ENCODE data around the gene CTCFL. TPM values are rescaled to one million over a fixed set of nuclear protein-coding genes. Genes with fewer than 3 reads are reported as not detected.

Gene CTCFL
- total RNA-seq, 4 donors from 2014 or later: not detected

DNA sequence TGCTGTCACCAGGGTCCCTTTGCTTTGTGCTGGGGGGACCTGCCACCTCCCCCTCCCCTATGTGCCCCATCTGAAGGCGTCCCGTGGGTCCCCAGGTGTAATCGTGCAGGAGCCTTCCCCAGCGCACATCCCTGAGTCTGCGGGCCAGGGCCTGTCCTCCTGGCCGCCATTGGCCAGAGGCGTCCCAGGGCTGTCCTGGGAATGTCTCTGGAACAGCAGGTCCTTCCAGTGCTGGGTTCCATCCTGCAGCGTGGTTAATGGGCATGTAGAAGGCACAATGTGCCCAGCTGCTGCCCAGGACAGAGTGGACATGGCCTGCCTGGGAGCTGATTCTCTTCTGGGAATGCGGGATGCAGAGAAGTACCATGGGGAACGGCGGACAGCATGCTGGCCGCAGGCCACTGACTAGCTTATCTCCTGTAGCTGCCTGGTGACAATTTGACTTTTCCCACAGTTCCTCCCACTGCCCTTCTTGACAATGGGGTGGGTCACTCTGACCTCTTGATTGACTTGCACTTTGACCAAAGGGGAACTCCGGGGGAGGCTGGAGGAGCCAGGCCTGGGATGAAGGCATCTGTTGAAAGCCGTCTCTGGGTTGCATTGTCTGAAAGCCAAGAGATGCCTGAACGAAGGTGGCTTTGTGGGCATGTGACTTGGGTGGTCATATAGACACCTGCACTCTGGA, 64.0 kb downstream of the CTCFL start:
- H3K4me3 ChIP-seq (ENCODE audit: low read depth, poor library complexity, severe bottlenecking): no peak overlapping the region
- no peak for TF ChIP-seq POLR2A (IDR thresholded peaks at IDR 0.05)
- TF ChIP-seq CTCF (IDR thresholded peaks at IDR 0.05): no peak
- 89 to 92% methylated on average over 10 to 13 of the region's 15 CpGs for WGBS, 2 donors
- DNase-seq (ENCODE audit: low spot score in 2 of 2): no peak
- intact Hi-C loops (cut with DNase I; ENCODE audit: low total_unique reads): no loop called here

GRCh38 chr20:57459897-57460296, 65.0 kb downstream of the CTCFL start:
- DNase-seq (ENCODE audit: low spot score in 2 of 2): no peak
- intact Hi-C loops (cut with DNase I; ENCODE audit: low total_unique reads): no loop called here
- WGBS, 2 donors: 85 to 89% methylated on average over 3 to 5 of the region's 5 CpGs
- no peak overlapping the region for H3K4me3 ChIP-seq (ENCODE audit: low read depth, poor library complexity, severe bottlenecking)
- no peak for TF ChIP-seq CTCF (IDR thresholded peaks at IDR 0.05)
- TF ChIP-seq POLR2A (IDR thresholded peaks at IDR 0.05): no peak

DNA sequence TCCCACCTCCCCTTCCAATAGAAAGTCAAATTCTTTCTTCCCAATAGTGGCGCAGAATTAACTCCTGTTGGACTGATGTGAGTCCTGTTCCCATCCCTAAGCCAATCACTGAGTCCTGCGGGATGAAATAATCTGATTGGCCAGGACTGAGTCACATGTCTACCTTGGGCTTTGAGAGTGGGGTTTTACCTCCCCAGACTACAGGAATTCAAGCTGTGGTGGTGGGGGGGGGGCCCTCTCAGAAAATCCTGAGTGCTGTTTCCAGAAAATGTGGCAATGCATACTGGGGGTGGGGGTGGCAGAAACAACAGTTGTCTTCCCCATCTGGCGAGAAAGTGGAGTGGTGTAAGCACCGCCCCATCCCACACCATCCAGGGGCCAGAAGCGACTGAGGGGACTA, 65.7 kb downstream of the CTCFL start:
- TF ChIP-seq POLR2A (IDR thresholded peaks at IDR 0.05): no peak
- TF ChIP-seq CTCF (IDR thresholded peaks at IDR 0.05): no peak
- intact Hi-C loops (cut with DNase I; ENCODE audit: low total_unique reads): no loop called here
- no peak for DNase-seq (ENCODE audit: low spot score in 2 of 2)
- WGBS, 2 donors: 74 to 88% methylated on average over 5 of the region's 5 CpGs
- H3K4me3 ChIP-seq (ENCODE audit: low read depth, poor library complexity, severe bottlenecking): no peak overlapping the region

DNA sequence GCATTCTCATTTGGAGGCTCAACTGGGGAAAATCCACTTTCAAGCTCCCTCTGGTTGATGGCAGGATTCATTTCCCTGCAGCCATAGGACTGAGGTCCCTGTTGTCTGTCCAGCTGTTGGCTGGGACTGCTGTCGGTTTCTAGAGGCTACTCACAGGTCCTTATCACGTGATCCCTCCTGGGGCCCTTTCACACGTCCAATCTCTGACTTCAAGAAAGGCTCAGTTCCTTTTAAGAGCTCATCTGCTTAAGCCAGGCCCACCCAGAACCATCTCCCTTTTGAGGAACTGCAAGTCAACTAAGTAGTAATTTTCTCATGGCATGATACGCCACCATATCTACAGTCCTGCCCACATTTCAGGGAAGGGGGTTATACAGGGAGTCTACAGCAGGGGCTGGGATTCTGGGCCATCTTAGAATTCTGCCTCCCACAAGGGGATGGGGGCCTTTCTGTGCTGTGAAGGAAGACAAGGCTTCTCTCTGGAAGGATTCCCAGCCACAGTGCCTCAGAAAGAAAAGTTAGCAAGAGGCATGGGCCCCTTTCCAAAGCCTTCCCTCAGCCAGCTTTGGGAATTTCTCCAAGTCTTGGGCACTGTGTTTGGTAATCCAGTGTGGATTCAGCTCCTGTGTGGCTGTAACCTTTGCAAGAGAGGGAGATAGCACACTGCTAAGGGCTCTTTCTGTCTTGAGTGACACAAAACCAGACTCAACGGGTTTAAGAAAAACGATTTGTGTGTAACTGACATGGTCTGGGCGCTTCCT, 66.4 kb downstream of the CTCFL start:
- TF ChIP-seq CTCF (IDR thresholded peaks at IDR 0.05) (no peak), POLR2A (IDR thresholded peaks at IDR 0.05) (no peak)
- no peak overlapping the region for H3K4me3 ChIP-seq (ENCODE audit: low read depth, poor library complexity, severe bottlenecking)
- 75 to 77% methylated on average over 7 of the region's 7 CpGs for WGBS, 2 donors
- intact Hi-C loops (cut with DNase I; ENCODE audit: low total_unique reads): no loop called here
- DNase-seq (ENCODE audit: low spot score in 2 of 2): no peak

DNA sequence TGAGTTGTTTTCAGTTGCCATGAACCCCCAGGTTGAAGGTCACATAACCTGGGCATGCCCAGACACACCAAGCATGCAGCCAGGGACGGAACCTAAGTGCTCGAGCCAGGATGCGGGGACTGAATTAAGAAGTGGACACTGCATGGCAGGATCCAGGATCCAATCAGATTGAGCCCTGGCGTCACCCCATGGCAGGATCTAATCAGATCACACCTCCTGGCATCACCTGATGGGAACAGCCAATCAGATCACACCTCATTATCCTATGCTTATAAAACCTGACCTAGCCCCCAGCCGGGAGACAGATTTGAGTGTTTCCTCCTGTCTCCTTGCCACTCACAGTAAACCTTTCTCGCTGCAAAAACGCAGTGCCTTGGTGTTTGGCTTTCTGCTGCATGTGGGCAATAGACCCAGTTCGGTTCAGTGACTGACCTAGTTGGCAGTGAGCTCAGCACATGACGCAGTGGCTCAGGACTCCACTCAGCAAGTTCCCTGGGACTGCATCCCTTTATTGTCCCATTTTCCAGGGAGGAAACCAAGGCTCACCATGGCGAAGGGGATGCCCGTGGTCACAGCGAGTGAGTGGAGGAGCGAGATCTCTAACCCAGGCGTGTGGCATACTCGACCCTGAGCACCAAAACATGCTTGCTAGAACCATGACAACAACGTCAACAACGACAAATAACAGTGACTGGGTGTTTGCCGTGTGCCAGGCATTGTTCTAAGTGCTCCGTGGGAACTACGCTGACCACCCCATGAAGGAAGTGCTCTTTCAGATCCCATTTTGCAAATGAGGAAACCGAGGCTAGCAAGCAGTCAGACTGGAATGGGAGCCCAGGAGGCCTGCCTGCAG, 67.5 kb downstream of the CTCFL start:
- intact Hi-C loops (cut with DNase I; ENCODE audit: low total_unique reads): no loop called here
- H3K4me3 ChIP-seq (ENCODE audit: low read depth, poor library complexity, severe bottlenecking): no peak overlapping the region
- TF ChIP-seq POLR2A (IDR thresholded peaks at IDR 0.05): no peak
- no peak for TF ChIP-seq CTCF (IDR thresholded peaks at IDR 0.05)
- WGBS, 2 donors: 38 to 66% methylated on average over 21 of the region's 21 CpGs
- DNase-seq (ENCODE audit: low spot score in 2 of 2): no peak

All from lower leg skin (tissue), 4 donors.